Panc1 (cell line): Measurements from ENCODE around the gene GAGE2A. TPM values are rescaled to one million over a fixed set of nuclear protein-coding genes. Genes with fewer than 3 reads are reported as not detected.

Experiments used
- ATAC-seq: fragments of 200-7000 bp; cut with Tn5 transposase; 2 replicates; pipeline ENCODE4 v1.9.1; 2020; ENCODE audit warnings: mild to moderate bottlenecking, moderate library complexity
- BruUV-seq: library from RNA; stranded (reverse); fragments of 400-500 nt; replicated peaks from 2 replicates; lab custom pipeline; 2021; lab: Mats Ljungman, UMichigan
- CTCF ChIA-PET: fragments of 300-600 bp; sonication (Branson Sonifier 250); formaldehyde crosslinking; loops from one replicate; lab custom pipeline; 2022; ENCODE audit warnings: antibody characterized with exemption; lab: Charles Lee
- POLR2A ChIA-PET: fragments of 300-600 bp; sonication (Branson Sonifier 250); formaldehyde crosslinking; loops from one replicate; lab custom pipeline; 2022; ENCODE audit warnings: antibody characterized with exemption; lab: Charles Lee
- DNase-seq: peaks from one replicate; pipeline ENCODE4 v3.0.0-alpha.2; 2010; ENCODE audit warnings: low read depth, low spot score
- H3K27ac ChIP-seq: 2 replicates; pipeline ENCODE4 v1.5.1; 2011; ENCODE audit warnings: mild to moderate bottlenecking, low read length, inconsistent platforms
- H3K27me3 ChIP-seq: fragments of 200-500 bp; sonication (Bioruptor generic); 2 replicates; pipeline ENCODE4 v1.6.0; 2014; ENCODE audit warnings: low read length, inconsistent platforms; ENCODE audit not compliant: control insufficient read depth, insufficient read depth
- H3K36me3 ChIP-seq: fragments of 200-500 bp; sonication (Bioruptor generic); 2 replicates; pipeline ENCODE4 v1.5.1; 2014; ENCODE audit warnings: inconsistent platforms, mild to moderate bottlenecking, low read length, moderate library complexity; ENCODE audit not compliant: control insufficient read depth, insufficient read depth
- H3K4me1 ChIP-seq: 2 replicates; pipeline ENCODE4 v1.5.1; 2011; ENCODE audit warnings: inconsistent platforms, mild to moderate bottlenecking, low read length, moderate library complexity; ENCODE audit not compliant: control insufficient read depth, insufficient read depth
- H3K4me3 ChIP-seq, 2 experiments: 2 replicates each; pipeline ENCODE4 v1.5.1; 2011 to 2012; ENCODE audit warnings: low read depth in 2 of 2, low read length in 2 of 2, mild to moderate bottlenecking in 2 of 2, inconsistent platforms in 1 of 2, moderate library complexity in 1 of 2
- H3K9me3 ChIP-seq: fragments of 200-500 bp; sonication (Bioruptor generic); 2 replicates; pipeline ENCODE4 v1.5.1; 2014; ENCODE audit warnings: low read depth, mild to moderate bottlenecking, inconsistent platforms, low read length, moderate library complexity; ENCODE audit not compliant: control insufficient read depth, insufficient read depth
- POLR2AphosphoS5 ChIP-seq: IDR thresholded peaks from 2 replicates; pipeline ENCODE4 v1.6.1; 2012; ENCODE audit warnings: mild to moderate bottlenecking, low read depth, low read length, moderate library complexity
- SIN3A ChIP-seq: IDR thresholded peaks from 2 replicates; pipeline ENCODE4 v1.6.1; 2012; ENCODE audit warnings: low read depth, mild to moderate bottlenecking, low read length, moderate library complexity, borderline replicate concordance; ENCODE audit not compliant: insufficient read depth
- TCF7L2 ChIP-seq: IDR thresholded peaks from 2 replicates; pipeline ENCODE4 v1.6.1; 2011; ENCODE audit warnings: mild to moderate bottlenecking, low read depth, low read length, inconsistent platforms
- in situ Hi-C: cut with HindIII; loops from 2 replicates; pipeline ENCODE4 v1.10.0; 2016; ENCODE audit warnings: low sequenced_read_pairs, low pct_unique_long_range_greater_than_20kb
- intact Hi-C: fragments of 100-400 bp; cut with micrococcal nuclease; formaldehyde crosslinking; loops from one replicate; pipeline ENCODE4 v1.10.0; 2022; ENCODE audit not compliant: unreplicated experiment
- total RNA-seq: library from RNA; stranded (reverse); gene quantifications from one replicate; pipeline ENCODE4 v1.2.1, GENCODE V29; 2021; ENCODE audit not compliant: unreplicated experiment
- TF ChIP-seq, protein P1 (sequence below), 2 experiments: IDR thresholded peaks; 2 replicates each; pipeline ENCODE4 v1.6.1; 2011 to 2012; ENCODE audit warnings: low read depth in 2 of 2, control low read depth in 1 of 2, low read length in 1 of 2, mild to moderate bottlenecking in 1 of 2, moderate library complexity in 1 of 2; ENCODE audit not compliant: insufficient read depth in 1 of 2
- TF ChIP-seq, protein P2 (sequence below): fragments of 450-650 bp; IDR thresholded peaks from 2 replicates; pipeline ENCODE4 v1.5.1; 2017; ENCODE audit warnings: mild to moderate bottlenecking

The GAGE2A gene
- total RNA-seq, 1 experiment from 2014 or later, result not detected

DNA sequence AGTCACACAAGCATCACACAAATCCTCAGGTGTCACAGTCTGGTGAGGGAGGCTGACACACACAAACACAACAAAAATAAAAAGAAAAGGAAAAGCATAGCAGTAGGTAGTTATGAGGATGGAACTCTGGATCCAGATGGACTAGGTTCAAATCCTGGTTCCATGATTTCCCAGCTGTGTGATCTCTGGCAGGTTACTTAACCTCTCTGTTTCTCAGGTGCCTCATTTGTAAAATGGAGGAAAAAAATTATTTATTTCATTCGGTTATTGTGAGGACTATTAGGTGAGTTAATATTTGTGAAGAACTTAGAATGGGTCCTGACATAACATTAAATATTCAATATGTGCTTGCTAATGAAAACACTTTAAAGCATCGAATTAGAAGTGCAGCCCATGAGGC lies 29.3 kb downstream of the GAGE2A start:
- BruUV-seq, result no TSS peak
- intact Hi-C loops, result no loop called here

DNA sequence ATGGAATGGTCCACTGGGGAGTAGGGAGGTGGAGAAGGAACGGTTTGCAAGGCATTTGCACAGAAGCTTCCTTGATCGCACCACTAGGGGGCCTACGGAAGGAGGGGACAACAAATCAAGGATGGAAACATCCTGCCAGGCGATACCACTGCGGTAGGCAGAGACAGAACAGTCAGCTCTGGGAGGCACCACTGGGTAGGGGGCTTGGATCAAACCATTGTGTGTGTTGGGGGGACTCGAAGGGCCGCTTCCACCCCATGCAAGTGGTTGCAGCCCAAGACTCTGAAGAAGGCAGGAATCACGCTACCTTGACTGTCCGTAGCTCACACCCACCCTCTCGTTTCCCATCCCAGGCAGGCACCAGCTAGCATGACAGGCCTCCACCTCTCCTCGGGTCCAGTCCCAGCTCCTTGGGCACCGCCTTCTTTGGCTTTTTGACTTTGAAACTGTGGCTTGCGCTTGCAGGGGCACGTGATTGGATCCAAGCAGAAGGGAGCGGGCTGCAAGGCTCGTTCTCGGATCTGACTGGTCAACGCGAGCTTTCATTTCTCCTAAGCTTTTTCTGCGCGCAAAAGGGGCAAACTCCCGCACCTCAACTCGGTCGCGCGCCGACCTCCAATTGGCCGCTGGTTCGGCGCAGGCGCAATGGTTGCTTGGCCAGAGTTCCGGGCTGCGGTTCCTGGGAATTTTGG lies 37.9 kb downstream of the GAGE2A start:
- TF ChIP-seq, protein P1, sequence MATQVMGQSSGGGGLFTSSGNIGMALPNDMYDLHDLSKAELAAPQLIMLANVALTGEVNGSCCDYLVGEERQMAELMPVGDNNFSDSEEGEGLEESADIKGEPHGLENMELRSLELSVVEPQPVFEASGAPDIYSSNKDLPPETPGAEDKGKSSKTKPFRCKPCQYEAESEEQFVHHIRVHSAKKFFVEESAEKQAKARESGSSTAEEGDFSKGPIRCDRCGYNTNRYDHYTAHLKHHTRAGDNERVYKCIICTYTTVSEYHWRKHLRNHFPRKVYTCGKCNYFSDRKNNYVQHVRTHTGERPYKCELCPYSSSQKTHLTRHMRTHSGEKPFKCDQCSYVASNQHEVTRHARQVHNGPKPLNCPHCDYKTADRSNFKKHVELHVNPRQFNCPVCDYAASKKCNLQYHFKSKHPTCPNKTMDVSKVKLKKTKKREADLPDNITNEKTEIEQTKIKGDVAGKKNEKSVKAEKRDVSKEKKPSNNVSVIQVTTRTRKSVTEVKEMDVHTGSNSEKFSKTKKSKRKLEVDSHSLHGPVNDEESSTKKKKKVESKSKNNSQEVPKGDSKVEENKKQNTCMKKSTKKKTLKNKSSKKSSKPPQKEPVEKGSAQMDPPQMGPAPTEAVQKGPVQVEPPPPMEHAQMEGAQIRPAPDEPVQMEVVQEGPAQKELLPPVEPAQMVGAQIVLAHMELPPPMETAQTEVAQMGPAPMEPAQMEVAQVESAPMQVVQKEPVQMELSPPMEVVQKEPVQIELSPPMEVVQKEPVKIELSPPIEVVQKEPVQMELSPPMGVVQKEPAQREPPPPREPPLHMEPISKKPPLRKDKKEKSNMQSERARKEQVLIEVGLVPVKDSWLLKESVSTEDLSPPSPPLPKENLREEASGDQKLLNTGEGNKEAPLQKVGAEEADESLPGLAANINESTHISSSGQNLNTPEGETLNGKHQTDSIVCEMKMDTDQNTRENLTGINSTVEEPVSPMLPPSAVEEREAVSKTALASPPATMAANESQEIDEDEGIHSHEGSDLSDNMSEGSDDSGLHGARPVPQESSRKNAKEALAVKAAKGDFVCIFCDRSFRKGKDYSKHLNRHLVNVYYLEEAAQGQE (IDR thresholded peaks at IDR 0.05; ENCODE audit: insufficient read depth in 1 of 2, low read depth in 2 of 2, low read length in 1 of 2), result no peak
- no peak for TF ChIP-seq TCF7L2
- no peak for TF ChIP-seq SIN3A
- TF ChIP-seq, protein P2, sequence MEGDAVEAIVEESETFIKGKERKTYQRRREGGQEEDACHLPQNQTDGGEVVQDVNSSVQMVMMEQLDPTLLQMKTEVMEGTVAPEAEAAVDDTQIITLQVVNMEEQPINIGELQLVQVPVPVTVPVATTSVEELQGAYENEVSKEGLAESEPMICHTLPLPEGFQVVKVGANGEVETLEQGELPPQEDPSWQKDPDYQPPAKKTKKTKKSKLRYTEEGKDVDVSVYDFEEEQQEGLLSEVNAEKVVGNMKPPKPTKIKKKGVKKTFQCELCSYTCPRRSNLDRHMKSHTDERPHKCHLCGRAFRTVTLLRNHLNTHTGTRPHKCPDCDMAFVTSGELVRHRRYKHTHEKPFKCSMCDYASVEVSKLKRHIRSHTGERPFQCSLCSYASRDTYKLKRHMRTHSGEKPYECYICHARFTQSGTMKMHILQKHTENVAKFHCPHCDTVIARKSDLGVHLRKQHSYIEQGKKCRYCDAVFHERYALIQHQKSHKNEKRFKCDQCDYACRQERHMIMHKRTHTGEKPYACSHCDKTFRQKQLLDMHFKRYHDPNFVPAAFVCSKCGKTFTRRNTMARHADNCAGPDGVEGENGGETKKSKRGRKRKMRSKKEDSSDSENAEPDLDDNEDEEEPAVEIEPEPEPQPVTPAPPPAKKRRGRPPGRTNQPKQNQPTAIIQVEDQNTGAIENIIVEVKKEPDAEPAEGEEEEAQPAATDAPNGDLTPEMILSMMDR, result peak; percentile 26
- TF ChIP-seq POLR2AphosphoS5, result no peak
- Histone ChIP-seq H3K27ac (no peak overlapping the region), H3K4me3 (no peak overlapping the region), H3K4me1 (no peaks in the 10 kb centered on the region), H3K36me3 (no peaks in the 10 kb centered on the region), H3K9me3 (no peaks in the 10 kb centered on the region), H3K27me3 (no peaks in the 10 kb centered on the region)
- in situ Hi-C loops, result no loop called here
- ATAC-seq, result no peak
- ChIA-PET CTCF (no interaction called here), POLR2A (interaction anchor here (0.6 kb wide), 1 partner anchor 421 kb away, joined by 3 read pairs; no protein-coding TSS in a partner anchor)
- intact Hi-C loops, result no loop called here
- no peak for DNase-seq
- no TSS peak for BruUV-seq

More for the DNA sequence above, 29.3 kb downstream of the GAGE2A start:
- Histone ChIP-seq H3K9me3 (no peaks in the 10 kb centered on the region), H3K36me3 (no peaks in the 10 kb centered on the region), H3K4me3 (no peak overlapping the region), H3K27ac (no peak overlapping the region), H3K27me3 (no peaks in the 10 kb centered on the region), H3K4me1 (no peaks in the 10 kb centered on the region)
- no peak for DNase-seq
- no peak for ATAC-seq
- TF ChIP-seq TCF7L2 (no peak), POLR2AphosphoS5 (no peak), SIN3A (no peak)
- TF ChIP-seq, protein P2, result no peak
- TF ChIP-seq, protein P1 (IDR thresholded peaks at IDR 0.05; ENCODE audit: insufficient read depth in 1 of 2, low read depth in 2 of 2, low read length in 1 of 2), result no peak
- ChIA-PET POLR2A (no interaction called here), CTCF (no interaction called here)
- in situ Hi-C loops, result no loop called here
